GM18858 (cell line): Measurements from ENCODE around the gene SLIT3.

Experiments used
- ATAC-seq: cut with Tn5 transposase; IDR thresholded peaks from one replicate; pipeline ENCODE4 v1.9.1; 2021; ENCODE audit not compliant: unreplicated experiment

Gene SLIT3

DNA sequence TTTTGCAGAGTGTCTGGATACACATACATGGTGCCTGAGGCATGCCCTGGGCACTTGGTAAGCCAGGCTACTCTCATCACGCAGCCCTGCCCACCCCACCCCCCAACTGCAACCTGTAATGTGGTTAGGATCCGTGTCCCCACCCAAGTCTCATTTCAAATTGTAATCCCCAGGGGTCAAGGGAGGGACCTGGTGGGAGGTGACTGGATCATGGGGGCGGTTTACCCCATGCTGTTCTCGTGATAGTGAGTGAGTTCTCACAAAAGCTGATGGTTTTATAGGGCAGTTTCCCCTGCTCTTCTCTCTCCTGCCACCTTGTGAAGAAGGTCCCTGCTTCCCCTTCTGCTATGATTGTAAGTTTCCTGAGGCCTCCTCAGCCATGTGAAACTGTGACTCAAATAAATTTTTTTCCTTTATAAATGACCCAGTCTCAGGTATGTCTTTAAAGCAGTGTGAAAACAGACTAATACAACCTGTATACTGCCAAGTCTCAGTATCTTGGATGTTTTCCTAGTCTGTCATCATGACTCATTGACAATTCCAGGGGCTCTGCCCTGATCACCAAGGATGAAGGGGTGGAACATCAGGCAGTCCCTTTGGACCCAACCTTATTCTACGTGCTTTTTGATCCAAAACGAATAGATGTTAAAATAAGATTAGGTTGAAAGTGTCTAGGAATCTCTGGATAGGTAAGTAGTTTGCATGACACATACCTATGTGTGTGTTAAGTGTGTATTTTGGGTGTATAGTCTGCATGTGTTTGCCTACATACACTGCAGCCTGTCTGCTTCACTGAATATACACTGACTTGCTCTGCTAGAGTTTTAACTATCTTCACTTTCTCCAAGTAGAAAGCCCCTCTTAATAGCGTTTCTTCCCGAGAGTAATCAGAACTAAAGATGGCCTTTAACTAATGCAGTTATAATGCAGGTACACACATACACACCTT is 293.8 kb downstream of the SLIT3 start:
- ATAC-seq: no peak

DNA sequence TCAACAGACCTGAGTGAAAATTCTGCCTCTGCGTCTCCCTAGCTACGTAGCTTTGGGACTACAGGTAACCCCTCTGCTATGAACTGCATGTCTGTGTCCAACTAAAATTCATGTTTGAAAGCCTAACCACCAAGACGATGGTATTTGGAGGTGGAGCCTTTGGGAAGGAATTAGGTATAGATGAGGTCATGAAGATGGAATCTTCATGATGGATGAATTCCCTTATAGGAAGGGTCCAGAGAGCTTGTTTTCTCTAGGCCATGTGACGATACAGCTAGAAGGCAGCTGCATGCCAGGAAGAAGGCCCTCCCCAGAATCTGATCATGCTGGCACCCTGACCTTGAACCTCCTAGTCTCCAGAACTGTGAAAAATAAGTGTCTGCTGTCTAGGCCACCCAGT is 296.4 kb downstream of the SLIT3 start:
- ATAC-seq: no peak

DNA sequence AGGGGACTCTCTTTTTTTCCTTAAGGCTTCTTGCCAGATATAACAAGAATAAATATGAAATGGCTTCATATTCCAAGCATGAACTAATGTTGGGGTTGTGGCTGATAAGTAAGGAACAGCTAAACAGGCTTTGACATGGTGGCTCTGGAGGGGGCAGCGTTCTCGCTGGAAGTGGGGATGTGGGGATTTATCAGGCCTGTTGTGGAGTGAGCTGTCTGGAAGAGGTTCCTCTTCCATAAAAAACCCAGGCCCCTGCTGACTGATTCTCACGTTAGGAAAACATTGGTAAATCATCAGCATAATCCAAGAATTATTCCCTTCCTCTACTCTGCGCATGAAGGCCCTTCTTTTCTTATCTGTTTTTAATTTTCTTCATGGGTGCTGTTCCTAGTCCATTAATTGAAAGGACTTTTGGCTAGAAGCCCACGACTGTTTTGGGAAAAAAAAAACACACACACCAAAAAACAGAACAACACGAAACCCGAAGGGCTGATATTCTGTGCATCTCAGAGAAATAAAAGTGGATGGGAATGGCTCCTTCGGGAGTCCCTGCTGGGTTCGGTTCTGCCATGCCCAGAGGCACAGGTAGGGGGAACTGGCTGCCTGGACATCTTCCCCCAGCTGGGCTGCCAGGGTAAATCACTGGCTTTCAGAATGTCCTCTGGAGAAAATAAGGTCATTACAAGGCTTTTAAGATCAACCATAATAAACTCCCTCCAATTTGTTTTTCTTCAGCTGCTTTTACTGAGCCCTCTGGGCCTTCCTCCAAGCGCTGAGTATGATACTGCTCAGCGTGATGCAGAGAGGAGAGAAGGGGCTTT is 297.0 kb downstream of the SLIT3 start:
- no peak for ATAC-seq

DNA sequence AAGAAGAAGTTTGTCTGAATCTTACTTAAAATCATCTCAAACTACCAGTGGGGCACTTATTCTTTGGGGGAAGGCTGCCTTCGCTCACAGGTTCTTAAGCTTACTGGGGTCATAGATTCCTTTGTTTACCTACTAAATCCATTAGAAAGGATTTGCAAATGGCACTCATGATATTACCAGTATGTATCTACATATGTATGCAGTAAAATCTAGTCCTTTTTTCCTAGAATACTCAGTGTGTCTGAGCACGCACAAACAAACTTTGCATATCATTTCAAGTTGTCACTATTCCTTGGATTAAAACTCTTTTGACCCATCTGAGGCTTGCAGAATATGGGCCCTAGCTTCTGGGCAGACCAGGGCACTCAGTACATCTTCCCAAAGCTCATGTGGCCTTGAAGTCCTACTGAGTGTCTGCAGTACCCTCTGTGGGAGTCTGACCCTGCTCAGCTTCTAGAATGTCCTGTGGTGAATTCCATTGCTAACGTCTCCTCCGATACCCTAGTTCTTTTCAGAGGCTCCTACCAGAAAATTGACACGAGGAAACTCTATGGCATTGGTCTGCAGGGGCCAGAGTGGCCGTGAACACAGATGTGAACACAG is 297.9 kb downstream of the SLIT3 start:
- ATAC-seq: no peak

DNA sequence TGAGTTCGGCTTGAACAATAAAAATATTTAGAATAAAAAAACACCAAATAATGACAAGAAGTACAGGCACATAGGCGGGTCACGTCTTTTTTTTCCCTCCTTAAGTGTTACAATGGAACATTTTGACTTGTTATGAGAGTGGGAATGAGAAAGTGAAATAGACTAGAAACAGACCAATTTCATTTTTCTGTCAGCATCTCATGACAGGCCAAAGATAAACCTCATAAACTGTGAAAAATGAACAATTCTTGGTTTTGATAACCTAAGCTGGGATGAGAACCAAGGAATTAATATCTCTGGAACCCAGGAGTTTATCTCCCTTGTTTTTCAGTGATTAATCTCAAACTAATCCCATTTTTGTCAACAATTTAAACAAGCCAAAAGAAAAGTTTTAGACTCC is 299.5 kb downstream of the SLIT3 start:
- ATAC-seq: no peak

DNA sequence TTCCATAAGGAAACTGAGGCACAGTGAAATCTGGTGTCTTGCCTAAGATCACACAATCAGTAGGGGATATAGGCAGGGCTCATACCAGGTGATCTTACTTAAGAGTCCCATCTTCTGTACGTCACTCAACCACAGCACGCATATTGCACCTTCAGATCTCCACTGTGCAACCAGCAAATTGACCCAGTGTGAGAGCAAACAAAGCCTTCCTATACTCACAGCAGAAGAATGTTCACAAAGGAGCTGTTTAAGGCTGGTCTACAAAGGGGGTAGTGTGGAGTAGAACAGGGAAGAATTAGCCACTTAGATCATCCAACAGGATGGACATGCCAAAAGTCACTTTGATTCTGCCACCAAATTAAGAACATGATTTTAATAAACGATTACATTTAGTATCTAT is 305.9 kb downstream of the SLIT3 start:
- ATAC-seq: no peak

DNA sequence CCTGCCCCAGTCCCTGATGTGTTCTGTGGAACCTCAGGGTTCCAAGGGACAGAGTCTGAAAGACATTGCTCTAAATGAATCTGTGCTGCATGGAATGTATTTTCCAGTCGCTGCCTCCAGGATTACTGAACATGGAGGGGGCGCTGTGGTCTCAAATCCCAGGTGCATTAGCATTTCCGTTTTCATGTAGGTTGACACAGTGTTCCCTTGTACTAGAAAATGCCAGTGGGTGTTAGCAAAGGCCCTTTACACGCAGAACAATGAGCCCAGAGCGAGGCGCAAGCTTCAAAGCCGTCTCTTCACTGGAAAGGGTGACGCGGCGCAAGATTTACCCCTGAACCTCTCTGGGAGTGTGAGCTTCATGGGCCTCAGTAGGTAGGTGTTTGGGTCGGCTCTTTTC is 308.3 kb downstream of the SLIT3 start:
- ATAC-seq: no peak

DNA sequence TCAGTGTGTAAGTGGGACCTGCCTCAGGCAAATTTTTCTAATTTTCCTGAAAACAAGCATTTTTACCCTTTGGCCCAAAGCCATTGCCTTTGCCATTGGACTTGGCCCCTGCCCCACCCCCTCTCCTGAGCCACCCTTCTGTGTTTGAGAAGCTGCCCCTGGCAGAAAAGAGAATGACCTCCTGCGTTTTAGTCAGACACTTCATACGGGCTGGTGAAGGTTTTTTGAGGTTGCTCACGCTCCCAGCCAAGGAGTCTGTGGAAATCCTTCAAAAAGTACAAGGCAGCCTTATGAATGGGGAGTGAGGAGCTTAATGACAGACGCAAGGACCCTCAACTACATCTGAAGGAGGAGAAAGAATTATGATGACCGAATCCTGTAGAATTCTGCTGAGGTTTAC is 308.9 kb downstream of the SLIT3 start:
- no peak for ATAC-seq

DNA sequence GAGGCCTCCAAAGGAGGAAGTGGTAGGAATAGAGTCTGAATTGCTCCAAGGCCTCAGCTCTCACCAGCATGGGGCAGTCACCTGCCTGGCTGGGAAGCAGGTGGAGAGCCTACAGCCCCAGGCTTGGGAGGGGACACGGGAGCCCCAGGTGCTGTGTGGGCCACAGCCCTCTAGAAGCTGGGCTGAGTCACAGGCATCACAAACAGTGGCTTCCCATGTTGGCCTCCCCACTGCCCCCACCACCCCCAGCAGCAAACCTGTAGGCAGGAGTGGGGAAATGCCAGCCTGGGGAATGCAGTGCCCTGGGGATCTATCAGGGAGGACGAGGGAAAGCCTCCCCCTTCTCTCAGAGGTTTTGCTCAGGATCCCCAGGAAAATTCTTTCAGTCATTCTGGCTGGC is 309.6 kb downstream of the SLIT3 start:
- ATAC-seq: no peak

DNA sequence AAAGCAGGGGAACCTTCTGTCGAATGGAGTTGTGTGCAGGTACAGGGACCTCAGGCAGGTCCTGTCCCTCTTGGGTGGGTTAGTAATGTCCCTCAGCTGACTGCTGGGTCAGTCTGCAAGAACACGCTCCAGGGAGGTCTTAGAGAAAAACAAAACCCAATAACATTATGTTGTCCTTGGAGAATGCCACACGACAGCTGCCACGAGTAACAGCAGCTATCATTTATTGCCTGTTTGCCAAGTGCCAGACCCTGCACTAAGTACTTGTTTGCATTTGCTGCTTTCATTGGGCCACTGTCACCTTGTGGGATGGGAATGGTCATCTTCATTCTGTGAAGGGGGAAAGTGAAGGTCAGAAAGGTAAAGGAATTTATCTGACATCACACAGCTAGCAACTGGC is 310.3 kb downstream of the SLIT3 start:
- no peak for ATAC-seq

DNA sequence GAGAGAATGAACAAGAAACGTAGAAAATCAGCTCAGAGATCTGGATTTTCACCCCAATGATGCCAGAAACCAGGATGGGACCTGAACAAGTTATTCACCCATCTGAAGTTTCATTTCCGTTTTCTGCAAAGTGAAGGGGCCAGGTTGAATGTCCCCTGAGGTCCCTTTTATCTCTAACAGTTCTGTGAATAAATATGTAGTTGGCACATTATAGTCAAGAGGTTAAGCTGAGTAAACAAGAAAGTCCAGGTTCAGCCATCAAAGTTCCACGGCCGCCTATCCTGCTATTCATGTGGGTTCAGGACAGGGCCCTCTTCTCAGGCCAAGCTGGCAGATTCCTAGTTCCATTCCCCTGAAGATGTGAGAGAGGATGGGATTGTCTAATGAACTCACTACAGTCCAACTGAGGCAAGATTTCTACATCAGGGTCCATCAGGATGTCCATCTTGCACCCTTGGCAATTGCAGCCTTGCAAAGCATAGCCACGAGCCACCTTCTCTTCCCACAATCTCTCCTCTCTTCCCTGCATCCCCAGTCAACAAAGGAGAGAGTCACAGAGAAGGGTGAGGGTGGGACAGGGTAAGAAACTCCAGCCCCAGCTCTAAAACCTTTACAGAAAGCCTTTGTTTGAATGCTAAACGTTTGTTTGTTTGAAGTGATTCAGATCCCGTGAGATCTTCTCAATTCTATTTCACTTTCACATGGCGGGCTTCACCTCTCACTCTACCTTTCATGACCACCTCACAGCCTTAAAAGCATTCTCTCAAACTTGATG is 311.0 kb downstream of the SLIT3 start:
- ATAC-seq: no peak

DNA sequence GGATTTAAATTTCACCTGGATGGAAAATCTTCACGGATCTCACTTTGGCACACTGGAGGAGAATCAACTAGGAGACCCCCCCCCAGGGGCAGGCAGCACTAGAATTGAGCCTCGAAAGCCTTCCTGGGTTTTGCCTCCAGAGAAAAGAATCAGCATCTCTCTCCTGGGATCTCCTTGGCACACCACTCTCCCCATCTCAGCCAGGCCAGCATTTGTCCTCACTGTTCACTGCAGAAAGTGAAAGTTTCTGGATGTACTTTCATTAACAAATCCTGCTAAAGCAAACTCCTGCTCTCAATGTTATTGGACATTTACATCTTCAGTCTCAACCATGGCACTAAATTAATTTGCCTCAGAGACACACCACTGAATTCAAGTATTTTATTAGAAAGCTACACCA is 312.2 kb downstream of the SLIT3 start:
- no peak for ATAC-seq

DNA sequence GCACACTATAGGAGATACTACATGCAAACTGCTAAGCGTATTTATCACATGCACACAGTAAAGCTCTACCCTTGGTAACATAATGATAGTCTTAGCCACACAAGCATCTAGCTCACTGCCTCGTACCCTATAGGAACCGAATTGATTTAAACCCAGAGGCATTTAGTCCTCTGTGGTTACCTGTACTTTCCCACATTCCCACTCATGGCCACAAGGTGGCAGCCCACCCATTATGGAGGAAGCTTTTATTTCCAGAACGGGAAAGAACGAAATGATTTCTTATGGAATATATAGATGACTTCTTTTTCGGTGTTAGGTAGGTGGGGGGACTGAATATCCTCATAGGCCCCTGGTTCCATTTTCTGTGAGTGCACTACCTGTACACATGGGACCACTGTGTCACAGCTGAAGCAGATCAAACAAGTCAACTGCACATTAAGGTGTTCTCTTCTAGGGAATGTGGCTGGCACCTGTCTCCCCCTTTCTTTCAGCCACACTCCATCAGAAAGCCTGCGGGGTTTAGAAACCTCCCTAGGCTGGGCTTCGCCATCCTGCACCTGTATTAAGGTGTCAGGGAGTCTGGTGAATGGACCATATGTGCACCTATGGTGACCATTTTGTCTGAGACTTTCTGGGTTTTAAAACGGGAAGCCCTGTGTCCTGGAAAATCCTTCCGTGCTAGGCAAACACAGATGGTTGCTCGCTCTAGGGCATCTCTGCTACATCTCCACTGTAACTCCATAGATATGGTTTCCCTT is 313.2 kb downstream of the SLIT3 start:
- ATAC-seq: no peak

DNA sequence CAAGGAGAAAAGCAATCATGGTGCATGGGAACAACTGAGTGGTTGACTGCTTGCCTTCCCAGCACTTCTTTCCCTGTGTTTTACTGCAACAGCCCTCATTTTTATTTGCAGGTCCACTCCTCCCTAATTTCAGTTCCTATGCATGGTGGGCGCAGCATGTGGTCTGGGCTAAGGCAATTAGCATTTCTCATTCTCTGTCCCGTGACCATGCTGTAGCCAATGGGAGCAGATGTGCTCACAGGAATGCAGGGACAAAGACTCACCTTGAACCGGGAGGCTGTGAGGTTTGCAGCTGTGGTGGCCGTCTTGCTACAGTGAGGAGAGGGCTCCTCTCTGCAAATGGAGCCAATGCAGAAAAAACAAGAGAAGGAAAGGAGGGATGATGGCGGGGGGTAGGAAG is 315.5 kb downstream of the SLIT3 start:
- ATAC-seq: no peak

DNA sequence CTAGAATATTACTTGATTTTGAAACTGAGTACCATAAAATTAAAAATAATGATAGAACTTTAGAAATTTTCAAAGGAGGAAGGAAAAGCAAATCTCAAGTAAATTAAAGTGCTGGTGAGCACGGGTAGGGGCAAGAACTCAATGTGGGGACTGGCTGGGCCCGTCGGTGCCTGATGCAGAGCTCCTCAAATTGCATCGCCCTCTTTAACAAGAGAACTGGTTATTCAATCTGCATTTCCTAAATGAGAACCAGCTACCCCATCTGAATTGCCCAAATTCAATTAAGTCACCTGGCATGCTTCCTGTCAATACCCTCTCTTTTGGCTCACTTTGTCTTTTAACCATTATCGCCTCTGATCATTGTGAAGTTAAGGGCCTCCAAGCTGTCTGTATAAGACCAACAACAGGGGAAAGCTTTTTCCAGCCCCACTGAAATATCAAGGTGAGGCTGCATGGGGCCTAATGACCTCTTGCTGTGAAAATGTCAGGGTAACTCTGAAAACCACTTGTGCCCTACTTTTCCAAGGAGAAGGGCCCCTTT is 316.7 kb downstream of the SLIT3 start:
- no peak for ATAC-seq

DNA sequence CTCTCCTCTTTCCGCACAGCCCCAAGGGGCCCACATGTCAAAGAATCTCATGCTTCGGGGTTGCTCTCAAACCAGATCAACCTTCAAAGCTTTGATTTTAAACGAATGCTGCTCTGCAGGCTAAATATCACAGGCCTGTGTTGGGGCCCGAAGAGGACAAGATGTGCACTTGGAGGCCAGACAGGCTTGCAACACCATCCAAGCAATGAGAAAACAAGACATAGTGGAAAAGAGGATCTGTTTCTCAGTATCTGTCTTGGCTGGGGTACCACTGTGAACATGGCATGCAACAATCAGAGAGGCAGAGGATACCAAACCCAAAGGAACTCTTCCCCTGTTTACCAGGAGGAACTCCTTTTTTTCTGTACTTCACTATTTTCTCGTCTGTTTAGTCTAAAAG is 321.8 kb downstream of the SLIT3 start:
- ATAC-seq: no peak

DNA sequence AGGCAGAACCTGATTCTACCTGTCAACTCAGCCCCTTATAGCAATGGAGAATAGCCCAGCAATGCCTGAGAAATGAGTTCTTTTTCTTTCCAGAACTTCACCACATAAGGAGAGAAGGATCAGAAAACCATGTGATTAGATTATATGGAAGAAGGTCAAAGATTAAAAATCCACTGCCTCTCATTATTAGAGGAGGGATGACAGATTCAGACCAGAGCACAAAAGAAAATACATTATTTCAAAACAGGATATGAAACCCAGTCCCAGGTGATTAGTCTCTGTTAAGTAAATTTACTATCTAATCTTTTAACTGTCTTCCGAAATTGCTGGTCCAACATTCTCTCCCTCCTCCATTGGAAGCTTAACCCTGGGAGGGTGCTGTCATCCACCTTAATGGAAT is 322.4 kb downstream of the SLIT3 start:
- no peak for ATAC-seq

DNA sequence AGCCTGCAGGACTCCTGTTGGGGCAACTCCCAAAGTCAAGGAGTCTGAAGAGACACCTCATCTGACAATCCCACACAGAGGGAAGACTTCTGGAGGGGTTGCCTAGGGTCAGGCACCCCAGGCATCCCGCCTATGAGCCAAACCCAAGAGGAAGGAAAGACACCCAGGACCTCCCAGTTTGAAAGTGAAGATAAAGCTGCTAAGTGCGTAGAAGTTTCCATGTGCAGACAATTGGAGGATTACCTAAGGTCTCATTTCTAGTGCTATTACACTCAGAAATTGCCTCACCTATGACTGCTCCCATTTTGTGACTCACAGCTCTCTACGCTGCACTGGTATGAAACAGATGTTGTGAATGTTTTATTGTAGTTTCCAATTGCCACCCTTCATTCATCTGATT is 322.9 kb downstream of the SLIT3 start:
- ATAC-seq: no peak

DNA sequence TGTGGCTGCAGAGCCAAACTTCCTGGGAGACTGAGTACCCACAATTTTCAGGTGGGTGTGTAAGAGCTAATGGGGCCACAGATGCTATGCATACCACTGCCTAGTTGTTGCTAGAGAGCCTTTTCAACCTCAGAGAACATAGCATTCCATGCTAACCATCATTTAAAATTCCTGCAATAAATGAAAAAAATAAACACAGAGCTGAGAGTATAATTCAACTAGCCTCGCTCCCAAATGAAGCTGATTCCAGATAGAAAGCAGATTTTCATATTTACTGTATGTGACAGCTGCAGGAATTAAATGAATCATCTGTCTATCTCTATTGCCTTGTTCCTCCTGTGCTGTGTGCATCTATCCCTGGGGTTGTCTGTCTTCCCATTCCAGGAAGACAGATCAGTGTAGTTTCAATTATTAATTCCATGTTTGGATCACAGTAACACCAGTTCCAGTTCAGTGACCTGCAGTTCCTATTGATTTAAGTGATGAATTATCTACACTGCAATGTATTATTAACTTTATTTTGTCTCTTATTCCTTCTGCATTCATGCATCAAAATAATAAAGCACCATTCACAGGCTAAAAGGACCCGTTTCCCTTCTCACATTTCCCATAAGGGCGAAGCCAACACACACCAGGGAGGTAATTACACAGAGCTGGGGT is 324.5 kb downstream of the SLIT3 start:
- no peak for ATAC-seq
